Ramos (cell line): Measurements from ENCODE around the gene HIGD2A.

ENCODE experiments used
- in situ Hi-C: fragments of 300-500 bp; cut with MboI; formaldehyde crosslinking; loops from one replicate; pipeline ENCODE4 v1.14.3; 2022; ENCODE audit warnings: low sequenced_read_pairs; ENCODE audit not compliant: unreplicated experiment

Gene HIGD2A

GRCh38 chr5:176394096-176394495, 5.5 kb downstream of the HIGD2A start:
- in situ Hi-C loops: no loop called here

DNA sequence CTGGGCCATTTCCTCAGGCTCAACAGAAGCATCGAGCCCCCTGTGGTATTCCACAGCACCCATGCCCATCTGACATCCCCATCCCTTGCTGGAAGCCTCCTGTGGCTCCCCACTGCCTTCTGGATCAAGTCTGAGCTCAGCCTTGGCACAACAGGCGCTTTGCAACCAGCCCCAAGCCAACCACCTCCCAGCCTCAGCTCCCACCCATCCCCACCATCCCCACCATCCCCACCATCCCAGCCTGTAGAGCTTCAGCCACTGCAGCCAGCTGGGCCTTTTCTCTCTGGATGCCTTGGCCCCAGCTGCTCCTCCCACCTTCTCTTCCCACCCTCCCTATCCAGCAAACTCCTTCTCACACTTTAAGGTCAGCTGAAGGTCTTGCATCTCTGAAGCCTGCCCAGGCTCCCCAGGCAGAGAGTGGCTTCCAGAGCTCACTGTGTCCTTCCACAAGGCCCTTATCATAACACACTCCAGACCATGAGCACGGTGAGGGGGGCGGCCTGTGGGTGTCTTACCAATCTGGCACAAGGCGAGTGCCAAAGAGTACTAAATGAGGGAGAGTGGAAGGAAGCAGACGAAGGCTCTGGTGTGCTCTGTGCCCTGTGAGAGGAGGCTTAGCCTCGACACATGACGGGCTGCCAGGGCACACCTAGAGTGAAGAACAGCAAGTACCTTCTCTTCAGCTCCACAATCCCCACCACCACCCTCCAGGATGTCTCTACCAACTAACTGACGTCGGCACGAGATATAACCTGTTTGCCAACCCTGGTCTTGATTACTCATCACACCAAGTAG, 6.5 kb downstream of the HIGD2A start:
- in situ Hi-C loops: no loop called here

- in situ Hi-C loops: no loop called here
Measured at GRCh38 chr5:176396330-176396729, 7.8 kb downstream of the HIGD2A start.

- in situ Hi-C loops: no loop called here
Measured at GRCh38 chr5:176397736-176398420, 9.3 kb downstream of the HIGD2A start.

DNA sequence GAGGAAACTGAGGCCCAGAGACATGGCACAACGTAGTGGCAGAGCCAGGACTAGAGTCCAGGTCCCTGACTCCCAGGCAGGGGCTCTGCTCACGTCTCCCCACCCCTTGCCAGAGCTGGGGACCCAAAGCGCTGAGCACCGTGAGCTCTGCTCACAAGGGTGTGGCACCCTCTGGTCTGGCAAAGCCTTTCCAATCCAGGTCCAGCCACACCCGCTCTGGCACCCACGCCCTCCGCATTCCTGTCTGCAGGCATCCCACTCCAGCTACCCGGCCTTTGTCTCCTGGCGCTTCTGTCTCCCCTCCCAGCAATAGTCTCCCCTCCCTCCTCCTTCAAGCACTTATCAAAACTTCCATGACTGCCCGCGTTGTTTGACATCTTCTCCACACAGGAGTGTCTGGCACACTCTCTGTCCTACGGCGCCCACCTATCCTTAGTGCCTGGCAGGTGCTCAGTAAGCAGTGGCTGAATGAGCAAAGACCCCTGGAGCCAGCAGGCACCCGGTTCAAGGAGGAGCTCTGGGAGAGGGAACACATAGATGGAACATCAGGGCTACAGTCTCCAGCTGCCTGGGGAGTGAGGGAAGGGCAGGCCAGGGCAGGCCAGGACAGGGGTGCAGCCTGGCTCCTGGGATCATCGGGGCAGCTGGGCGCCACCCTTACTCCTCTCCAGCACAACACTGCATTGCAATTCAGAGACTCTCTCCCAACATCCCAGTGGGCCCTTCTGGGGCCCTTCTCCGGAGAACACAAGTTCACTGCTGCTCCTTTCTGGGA, 12.0 kb downstream of the HIGD2A start:
- in situ Hi-C loops: loop anchor here (25.0 kb wide), 1 partner anchor 663 kb away; no protein-coding TSS in a partner anchor

GRCh38 chr5:176401281-176402205, 13.0 kb downstream of the HIGD2A start:
- in situ Hi-C loops: loop anchor here (25.0 kb wide), 1 partner anchor 664 kb away; no protein-coding TSS in a partner anchor

- in situ Hi-C loops: loop anchor here (25.0 kb wide), 1 partner anchor 669 kb away; no protein-coding TSS in a partner anchor
Measured at GRCh38 chr5:176405656-176406435, 17.3 kb downstream of the HIGD2A start.

DNA sequence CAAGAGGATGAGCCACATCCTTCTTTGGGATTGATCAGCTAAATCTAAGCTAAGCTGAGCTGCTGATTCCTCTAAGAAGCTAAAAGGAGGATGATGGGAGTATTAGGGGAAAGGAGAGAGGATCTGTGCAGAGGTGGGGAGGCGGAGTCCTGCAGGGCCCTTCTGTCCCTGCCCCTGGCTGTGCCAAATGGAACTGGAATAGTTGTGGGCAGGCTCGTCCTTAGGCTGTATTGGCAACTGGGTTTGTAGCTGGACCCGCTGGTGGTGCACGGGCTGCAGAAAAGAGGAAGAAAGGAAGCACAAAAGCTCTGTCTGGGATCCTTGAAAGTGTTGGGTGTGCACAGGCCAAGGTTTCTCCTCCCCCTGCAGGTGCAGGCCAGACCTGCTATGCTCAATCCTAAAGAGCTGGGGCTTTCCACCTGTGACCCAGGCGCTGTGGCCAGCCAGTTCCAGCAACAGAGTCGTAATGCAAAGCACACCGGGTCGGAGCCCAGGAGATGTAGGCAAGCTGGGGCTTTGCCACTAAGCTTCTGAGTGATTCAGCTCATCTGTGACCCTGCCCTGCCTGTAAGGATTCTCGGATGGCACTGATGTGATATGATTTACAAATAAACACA, 18.0 kb downstream of the HIGD2A start:
- in situ Hi-C loops: loop anchor here (25.0 kb wide), 1 partner anchor 669 kb away; no protein-coding TSS in a partner anchor

GRCh38 chr5:176407456-176408251, 19.1 kb downstream of the HIGD2A start:
- in situ Hi-C loops: loop anchor here (25.0 kb wide), 1 partner anchor 670 kb away; no protein-coding TSS in a partner anchor

DNA sequence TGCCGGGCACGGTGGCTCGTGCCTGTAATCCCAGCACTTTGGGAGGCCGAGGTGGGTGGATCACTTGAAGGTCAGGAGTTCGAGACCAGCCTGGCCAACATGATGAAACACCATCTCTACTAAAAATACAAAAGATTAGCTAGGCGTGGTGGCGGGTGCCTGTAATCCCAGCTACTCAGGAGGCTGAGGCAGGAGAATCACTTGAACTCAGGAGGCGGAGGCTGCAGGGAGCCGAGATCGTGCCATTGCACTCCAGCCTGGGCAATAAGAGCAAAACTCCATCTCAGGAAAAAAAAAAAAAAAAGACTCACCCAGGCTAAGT, 19.7 kb downstream of the HIGD2A start:
- in situ Hi-C loops: loop anchor here (25.0 kb wide), 1 partner anchor 671 kb away; no protein-coding TSS in a partner anchor

- in situ Hi-C loops: loop anchor here (25.0 kb wide), 1 partner anchor 671 kb away; no protein-coding TSS in a partner anchor
Measured at GRCh38 chr5:176408590-176408989, 20.0 kb downstream of the HIGD2A start.

- in situ Hi-C loops: loop anchor here (25.0 kb wide), 1 partner anchor 672 kb away; no protein-coding TSS in a partner anchor
Measured at GRCh38 chr5:176409765-176410164, 21.2 kb downstream of the HIGD2A start.

GRCh38 chr5:176410486-176411180, 22.1 kb downstream of the HIGD2A start:
- in situ Hi-C loops: loop anchor here (25.0 kb wide), 1 partner anchor 673 kb away; no protein-coding TSS in a partner anchor

DNA sequence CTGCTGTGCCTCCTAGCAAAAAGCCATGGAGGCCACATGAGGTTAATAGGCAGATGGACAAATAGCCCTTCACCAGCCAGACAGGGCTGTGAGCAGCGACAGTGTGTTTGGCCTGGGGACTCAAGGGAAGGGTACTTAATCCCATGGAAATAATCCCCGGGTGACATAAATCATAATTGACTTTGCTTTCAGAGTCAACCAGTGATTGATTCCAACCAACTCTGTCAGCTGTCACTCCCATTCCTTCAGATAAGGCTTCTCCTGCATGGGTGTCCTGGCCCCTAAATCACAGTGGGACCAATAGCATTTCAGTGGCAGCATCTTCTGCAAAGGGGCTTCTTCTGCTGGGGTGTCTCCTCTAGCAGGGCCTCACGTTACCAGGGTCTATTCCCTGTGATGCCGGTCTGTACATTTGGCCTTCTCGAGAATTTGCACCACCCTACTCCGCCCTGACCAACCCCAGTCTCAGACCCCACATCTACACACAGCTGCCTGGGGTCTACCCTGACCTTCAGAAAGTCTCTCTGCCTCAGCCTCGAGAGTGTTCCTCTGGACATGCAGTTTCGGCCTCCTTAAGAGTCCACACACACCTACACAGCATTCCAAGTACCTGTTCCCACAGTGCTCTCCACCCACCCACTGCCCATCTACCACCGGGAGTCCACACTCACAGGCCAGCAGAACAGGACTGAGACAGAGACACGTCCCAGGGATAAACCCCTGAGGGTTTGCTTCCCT, 24.1 kb downstream of the HIGD2A start:
- in situ Hi-C loops: loop anchor here (25.0 kb wide), 1 partner anchor 675 kb away; no protein-coding TSS in a partner anchor

GRCh38 chr5:176413255-176413565, 24.7 kb downstream of the HIGD2A start:
- in situ Hi-C loops: loop anchor here (25.0 kb wide), 1 partner anchor 676 kb away; no protein-coding TSS in a partner anchor

GRCh38 chr5:176413709-176414191, 25.2 kb downstream of the HIGD2A start:
- in situ Hi-C loops: loop anchor here (25.0 kb wide), 1 partner anchor 676 kb away; no protein-coding TSS in a partner anchor
